Measurements from ENCODE around the gene FBN2. TPM values are rescaled to one million over a fixed set of nuclear protein-coding genes. Genes with fewer than 3 reads are reported as not detected.

The FBN2 gene
- total RNA-seq, 1 donor from 2014 or later, result 6.6 TPM

- Mint-ChIP-seq H3K36me3 (ENCODE audit: insufficient read depth) (no peaks in the 10 kb centered on the region), H3K4me3 (ENCODE audit: low read depth) (no peak overlapping the region), H3K9me3 (ENCODE audit: low read depth) (peaks cover 8% of the 10 kb centered on the region), H3K27me3 (no peaks in the 10 kb centered on the region), H3K4me1 (ENCODE audit: low read depth) (no peaks in the 10 kb centered on the region), H3K27ac (no peak overlapping the region)
- DNase-seq (ENCODE audit: low spot score, unreplicated experiment), result no peak
- TF ChIP-seq CTCF (IDR thresholded peaks at IDR 0.05; ENCODE audit: unreplicated experiment), result no peak
Measured at GRCh38 chr5:128271071-128271470, 267.0 kb downstream of the FBN2 start.

GRCh38 chr5:128264564-128265360 is 273.3 kb downstream of the FBN2 start:
- no peak overlapping the region for H3K4me3 Mint-ChIP-seq (ENCODE audit: low read depth)
- H3K27me3 Mint-ChIP-seq, result no peaks in the 10 kb centered on the region
- no peak for TF ChIP-seq CTCF (IDR thresholded peaks at IDR 0.05; ENCODE audit: unreplicated experiment)
- no peak for DNase-seq (ENCODE audit: low spot score, unreplicated experiment)
- H3K4me1 Mint-ChIP-seq (ENCODE audit: low read depth), result no peaks in the 10 kb centered on the region
- H3K27ac Mint-ChIP-seq, result no peak overlapping the region
- H3K9me3 Mint-ChIP-seq (ENCODE audit: low read depth), result peaks cover 7% of the 10 kb centered on the region
- H3K36me3 Mint-ChIP-seq (ENCODE audit: insufficient read depth), result no peaks in the 10 kb centered on the region

GRCh38 chr5:128263357-128263756 is 274.7 kb downstream of the FBN2 start:
- H3K9me3 Mint-ChIP-seq (ENCODE audit: low read depth), result peaks cover 3% of the 10 kb centered on the region
- no peak for TF ChIP-seq CTCF (IDR thresholded peaks at IDR 0.05; ENCODE audit: unreplicated experiment)
- no peaks in the 10 kb centered on the region for H3K36me3 Mint-ChIP-seq (ENCODE audit: insufficient read depth)
- no peak overlapping the region for H3K4me3 Mint-ChIP-seq (ENCODE audit: low read depth)
- no peaks in the 10 kb centered on the region for H3K4me1 Mint-ChIP-seq (ENCODE audit: low read depth)
- no peak for DNase-seq (ENCODE audit: low spot score, unreplicated experiment)
- no peaks in the 10 kb centered on the region for H3K27me3 Mint-ChIP-seq
- H3K27ac Mint-ChIP-seq, result no peak overlapping the region

- no peak overlapping the region for H3K27ac Mint-ChIP-seq
- no peak overlapping the region for H3K4me3 Mint-ChIP-seq (ENCODE audit: low read depth)
- H3K27me3 Mint-ChIP-seq, result no peaks in the 10 kb centered on the region
- TF ChIP-seq CTCF (IDR thresholded peaks at IDR 0.05; ENCODE audit: unreplicated experiment), result no peak
- H3K4me1 Mint-ChIP-seq (ENCODE audit: low read depth), result no peaks in the 10 kb centered on the region
- peaks cover 3% of the 10 kb centered on the region for H3K9me3 Mint-ChIP-seq (ENCODE audit: low read depth)
- H3K36me3 Mint-ChIP-seq (ENCODE audit: insufficient read depth), result no peaks in the 10 kb centered on the region
- DNase-seq (ENCODE audit: low spot score, unreplicated experiment), result no peak
Measured at GRCh38 chr5:128262911-128263310, 275.1 kb downstream of the FBN2 start.

- no peak overlapping the region for H3K4me3 Mint-ChIP-seq (ENCODE audit: low read depth)
- H3K9me3 Mint-ChIP-seq (ENCODE audit: low read depth), result peaks cover 3% of the 10 kb centered on the region
- H3K27me3 Mint-ChIP-seq, result no peaks in the 10 kb centered on the region
- no peak for TF ChIP-seq CTCF (IDR thresholded peaks at IDR 0.05; ENCODE audit: unreplicated experiment)
- H3K27ac Mint-ChIP-seq, result no peak overlapping the region
- no peaks in the 10 kb centered on the region for H3K36me3 Mint-ChIP-seq (ENCODE audit: insufficient read depth)
- H3K4me1 Mint-ChIP-seq (ENCODE audit: low read depth), result no peaks in the 10 kb centered on the region
- no peak for DNase-seq (ENCODE audit: low spot score, unreplicated experiment)
Measured at GRCh38 chr5:128259607-128260021, 278.4 kb downstream of the FBN2 start.
